ENCODE measurements around the gene TP53BP2. TPM values are rescaled to one million over a fixed set of nuclear protein-coding genes. Genes with fewer than 3 reads are reported as not detected.

The TP53BP2 gene
- total RNA-seq, 1 experiment from 2014 or later: 32.0 TPM

GRCh38 chr1:223776075-223776814 lies 69.5 kb downstream of the TP53BP2 start:
- Histone ChIP-seq H3K9me3 (ENCODE audit: low read length) (no peaks in the 10 kb centered on the region), H3K79me2 (ENCODE audit: low read length) (0 out of 2 replicates have a peak, but pooled peaks cover 6% of the 10 kb centered on the region), H3K4me1 (ENCODE audit: insufficient read depth, low read length) (peaks cover 47% of the 10 kb centered on the region), H3K27me3 (ENCODE audit: low read length) (no peaks in the 10 kb centered on the region), H3K4me3 (ENCODE audit: low read length) (peak overlapping the region; percentile 1; the same call in 1 of the 2 replicates), H4K20me1 (ENCODE audit: low read length) (peaks cover 9% of the 10 kb centered on the region; the same call in 1 of the 2 replicates), H3K27ac (ENCODE audit: low read length) (peak overlapping the region; percentile 84), H3K4me2 (ENCODE audit: low read length) (peak overlapping the region; percentile 56), H3K9ac (ENCODE audit: low read length) (peak overlapping the region; percentile 23; the same call in 1 of the 2 replicates), H3K9me2 (replicated peaks; ENCODE audit: low read length) (no peaks in the 10 kb centered on the region), H2AFZ (ENCODE audit: low read length) (no peak overlapping the region), H3F3A (ENCODE audit: low read length, unreplicated experiment) (peaks cover 21% of the 10 kb centered on the region), H3K36me3 (ENCODE audit: low read depth, low read length) (peaks cover 58% of the 10 kb centered on the region)
- ChIA-PET CTCF (interaction anchor here (1.1 kb wide), 1 partner anchor 69 kb away, joined by 3 read pairs; no protein-coding TSS in a partner anchor), POLR2A (ENCODE audit: unreplicated experiment) (no interaction called here)
- ATAC-seq (peak; percentile 77), DNase-seq (peak; percentile 97)
- intact Hi-C loops (cut with micrococcal nuclease): loop anchor here (10.0 kb wide), 1 partner anchor 69 kb away; the partner anchor contains the start of gene TP53BP2
- no TSS peak for BruUV-seq (replicated peaks)
- TF ChIP-seq EZH2 (IDR thresholded peaks at IDR 0.05; ENCODE audit: low read length, unreplicated experiment): no peak
- no peak for TF ChIP-seq CTCF (conservative IDR thresholded peaks at IDR 0.05; ENCODE audit: low read depth, low read length)
- no peak for TF ChIP-seq EZH2phosphoT487 (IDR thresholded peaks at IDR 0.05; ENCODE audit: borderline replicate concordance, low read length)

GRCh38 chr1:223775711-223776074 lies 70.1 kb downstream of the TP53BP2 start:
- Histone ChIP-seq H3F3A (ENCODE audit: low read length, unreplicated experiment) (peaks cover 27% of the 10 kb centered on the region), H3K9ac (ENCODE audit: low read length) (no peak overlapping the region), H3K9me2 (replicated peaks; ENCODE audit: low read length) (no peaks in the 10 kb centered on the region), H3K4me2 (ENCODE audit: low read length) (peak overlapping the region; percentile 56), H3K27ac (ENCODE audit: low read length) (peak overlapping the region; percentile 84), H2AFZ (ENCODE audit: low read length) (no peak overlapping the region), H3K27me3 (ENCODE audit: low read length) (no peaks in the 10 kb centered on the region), H4K20me1 (ENCODE audit: low read length) (peaks cover 13% of the 10 kb centered on the region; the same call in 1 of the 2 replicates), H3K4me3 (ENCODE audit: low read length) (no peak overlapping the region), H3K4me1 (ENCODE audit: insufficient read depth, low read length) (peaks cover 52% of the 10 kb centered on the region), H3K36me3 (ENCODE audit: low read depth, low read length) (peaks cover 63% of the 10 kb centered on the region), H3K79me2 (ENCODE audit: low read length) (0 out of 2 replicates have a peak, but pooled peaks cover 6% of the 10 kb centered on the region), H3K9me3 (ENCODE audit: low read length) (no peaks in the 10 kb centered on the region)
- ATAC-seq (no peak; the same call in 1 of the 2 replicates), DNase-seq (no peak)
- TF ChIP-seq EZH2 (IDR thresholded peaks at IDR 0.05; ENCODE audit: low read length, unreplicated experiment) (no peak), CTCF (conservative IDR thresholded peaks at IDR 0.05; ENCODE audit: low read depth, low read length) (no peak), EZH2phosphoT487 (IDR thresholded peaks at IDR 0.05; ENCODE audit: borderline replicate concordance, low read length) (no peak)
- CTCF ChIA-PET: interaction anchor here (1.1 kb wide), 1 partner anchor 68 kb away, joined by 3 read pairs; no protein-coding TSS in a partner anchor
- no TSS peak for BruUV-seq (replicated peaks)
- POLR2A ChIA-PET (ENCODE audit: unreplicated experiment): no interaction called here
- intact Hi-C loops (cut with micrococcal nuclease): loop anchor here (10.0 kb wide), 1 partner anchor 69 kb away; the partner anchor contains the start of gene TP53BP2

All from PC-3 (cell line).